ENCODE measurements around the gene ORM2. TPM values are rescaled to one million over a fixed set of nuclear protein-coding genes. Genes with fewer than 3 reads are reported as not detected.
"Not testable (repeated sequence)": the region's sequence is repeated elsewhere in the genome, so short reads cannot be mapped to it uniquely, and the experiment has no call there.

ORM2 gene
- total RNA-seq, 1 donor from 2014 or later: not detected

GRCh38 chr9:114327749-114328148, 1.9 kb upstream of the ORM2 start:
- no peak for DNase-seq (ENCODE audit: low read depth, low spot score)

GRCh38 chr9:114328357-114328820, 1.3 kb upstream of the ORM2 start:
- not testable (repeated sequence) for H3K4me1 Mint-ChIP-seq; H3K27ac Mint-ChIP-seq (ENCODE audit: unreplicated experiment); DNase-seq (ENCODE audit: low read depth, low spot score)

More at GRCh38 chr9:114327749-114328148, 1.9 kb upstream of the ORM2 start:
- Mint-ChIP-seq H3K9me3 (no peaks in the 10 kb centered on the region), H3K36me3 (ENCODE audit: low read depth) (no peaks in the 10 kb centered on the region), H3K4me1 (no peaks in the 10 kb centered on the region), H3K27ac (ENCODE audit: unreplicated experiment) (no peak overlapping the region), H3K4me3 (no peak overlapping the region), H3K27me3 (ENCODE audit: low read depth) (no peaks in the 10 kb centered on the region)
- TF ChIP-seq CTCF (conservative IDR thresholded peaks at IDR 0.05): no peak

GRCh38 chr9:114328937-114329624, 588 bp upstream of the ORM2 start:
- not testable (repeated sequence) for H3K27me3 Mint-ChIP-seq (ENCODE audit: low read depth); H3K9me3 Mint-ChIP-seq; DNase-seq (ENCODE audit: low read depth, low spot score); H3K4me3 Mint-ChIP-seq; H3K27ac Mint-ChIP-seq (ENCODE audit: unreplicated experiment); H3K4me1 Mint-ChIP-seq; H3K36me3 Mint-ChIP-seq (ENCODE audit: low read depth)

More at GRCh38 chr9:114328357-114328820, 1.3 kb upstream of the ORM2 start:
- not testable (repeated sequence) for H3K9me3 Mint-ChIP-seq; H3K27me3 Mint-ChIP-seq (ENCODE audit: low read depth); H3K36me3 Mint-ChIP-seq (ENCODE audit: low read depth); H3K4me3 Mint-ChIP-seq

- Mint-ChIP-seq H3K4me1 (no peaks in the 10 kb centered on the region), H3K9me3 (no peaks in the 10 kb centered on the region), H3K27ac (ENCODE audit: unreplicated experiment) (no peak overlapping the region), H3K4me3 (no peak overlapping the region), H3K27me3 (ENCODE audit: low read depth) (no peaks in the 10 kb centered on the region), H3K36me3 (ENCODE audit: low read depth) (peaks cover 3% of the 10 kb centered on the region)
- no peak for TF ChIP-seq CTCF (conservative IDR thresholded peaks at IDR 0.05)
- no peak for DNase-seq (ENCODE audit: low read depth, low spot score)
Measured at GRCh38 chr9:114330636-114331035, 967 bp downstream of the ORM2 start.

GRCh38 chr9:114331229-114332195, 1.8 kb downstream of the ORM2 start:
- DNase-seq (ENCODE audit: low read depth, low spot score); H3K27ac Mint-ChIP-seq (ENCODE audit: unreplicated experiment); H3K36me3 Mint-ChIP-seq (ENCODE audit: low read depth); H3K9me3 Mint-ChIP-seq; H3K4me3 Mint-ChIP-seq; H3K27me3 Mint-ChIP-seq (ENCODE audit: low read depth); H3K4me1 Mint-ChIP-seq: not testable (repeated sequence)

GRCh38 chr9:114332474-114333040, 2.9 kb downstream of the ORM2 start:
- H3K4me3 Mint-ChIP-seq; H3K27ac Mint-ChIP-seq (ENCODE audit: unreplicated experiment); H3K9me3 Mint-ChIP-seq; H3K36me3 Mint-ChIP-seq (ENCODE audit: low read depth); DNase-seq (ENCODE audit: low read depth, low spot score); H3K27me3 Mint-ChIP-seq (ENCODE audit: low read depth); H3K4me1 Mint-ChIP-seq: not testable (repeated sequence)

GRCh38 chr9:114333718-114334117, 4.0 kb downstream of the ORM2 start:
- H3K9me3 Mint-ChIP-seq: not testable (repeated sequence)

More at GRCh38 chr9:114333718-114334117, 4.0 kb downstream of the ORM2 start:
- not testable (repeated sequence) for H3K36me3 Mint-ChIP-seq (ENCODE audit: low read depth); DNase-seq (ENCODE audit: low read depth, low spot score); H3K27me3 Mint-ChIP-seq (ENCODE audit: low read depth); H3K27ac Mint-ChIP-seq (ENCODE audit: unreplicated experiment); H3K4me1 Mint-ChIP-seq; H3K4me3 Mint-ChIP-seq
